WTC11 (cell line): ENCODE data around the gene PGM3. TPM values are rescaled to one million over a fixed set of nuclear protein-coding genes. Genes with fewer than 3 reads are reported as not detected.
A peak's percentile ranks its signal among the peaks of the same experiment; 100 is the strongest.

Source experiments
- ATAC-seq: fragments of 200-7000 bp; cut with Tn5 transposase; 2 replicates; pipeline ENCODE4 v1.10.0; 2021; ENCODE audit warnings: mild to moderate bottlenecking, moderate library complexity
- CTCF ChIA-PET: fragments of 300-600 bp; sonication (Branson Sonifier 250); formaldehyde crosslinking; loops from one replicate; lab custom pipeline; 2021; ENCODE audit warnings: antibody characterized with exemption; lab: Charles Lee
- POLR2A ChIA-PET: fragments of 350-600 bp; sonication (Branson Sonifier 250); formaldehyde crosslinking; loops from one replicate; lab custom pipeline; 2021; ENCODE audit warnings: antibody characterized with exemption; lab: Charles Lee
- DNase-seq: peaks from one replicate; pipeline ENCODE4 v3.0.0; 2021; ENCODE audit warnings: low spot score
- H3K27ac Mint-ChIP-seq: 2 replicates; pipeline ENCODE4 v1.8.0; 2021; ENCODE audit warnings: mixed read lengths
- H3K27me3 Mint-ChIP-seq: 2 replicates; pipeline ENCODE4 v1.8.0; 2021; ENCODE audit warnings: low read depth, mild to moderate bottlenecking, moderate library complexity, mixed read lengths
- H3K36me3 Mint-ChIP-seq: 2 replicates; pipeline ENCODE4 v1.8.0; 2021; ENCODE audit warnings: mixed read lengths
- H3K4me1 Mint-ChIP-seq: 2 replicates; pipeline ENCODE4 v1.8.0; 2022; ENCODE audit warnings: mixed read lengths
- H3K4me3 Mint-ChIP-seq: 2 replicates; pipeline ENCODE4 v1.8.0; 2021; ENCODE audit warnings: mild to moderate bottlenecking, moderate library complexity, mixed read lengths
- H3K9me3 Mint-ChIP-seq: 2 replicates; pipeline ENCODE4 v1.8.0; 2021; ENCODE audit warnings: mixed read lengths
- CBFB ChIP-seq: sonication (generic); formaldehyde crosslinking; IDR thresholded peaks from 2 replicates; pipeline ENCODE4 v1.8.1; 2022; ENCODE audit warnings: mild to moderate bottlenecking, low read depth, missing genetic modification reagents
- FOXJ3 ChIP-seq: sonication (generic); formaldehyde crosslinking; IDR thresholded peaks from 2 replicates; pipeline ENCODE4 v1.9.0; 2021; ENCODE audit warnings: missing genetic modification reagents, mild to moderate bottlenecking, borderline replicate concordance
- JAZF1 ChIP-seq: fragments of 250-450 bp; sonication (Bioruptor Pico); IDR thresholded peaks from 2 replicates; pipeline ENCODE4 v1.9.0; 2021; ENCODE audit warnings: moderate library complexity, mild to moderate bottlenecking, inconsistent platforms
- KAT7 ChIP-seq: sonication (generic); formaldehyde crosslinking; IDR thresholded peaks from 2 replicates; pipeline ENCODE4 v1.8.1; 2023; ENCODE audit warnings: missing genetic modification reagents, mild to moderate bottlenecking, borderline replicate concordance
- NFATC4 ChIP-seq: fragments of 250-450 bp; sonication (Bioruptor Pico); IDR thresholded peaks from 2 replicates; pipeline ENCODE4 v1.9.0; 2021; ENCODE audit warnings: mild to moderate bottlenecking
- NR1H2 ChIP-seq: sonication (generic); formaldehyde crosslinking; IDR thresholded peaks from 2 replicates; pipeline ENCODE4 v1.9.0; 2021; ENCODE audit warnings: mild to moderate bottlenecking, moderate library complexity, missing genetic modification reagents
- NR3C1 ChIP-seq: sonication (generic); formaldehyde crosslinking; conservative IDR thresholded peaks from 2 replicates; pipeline ENCODE4 v1.8.1; 2023; ENCODE audit warnings: low read depth, mild to moderate bottlenecking, missing genetic modification reagents
- PRRX2 ChIP-seq: fragments of 250-450 bp; sonication (Bioruptor Pico); IDR thresholded peaks from 2 replicates; pipeline ENCODE4 v1.8.0; 2021; ENCODE audit warnings: mild to moderate bottlenecking
- SMAD3 ChIP-seq: sonication (generic); formaldehyde crosslinking; IDR thresholded peaks from 2 replicates; pipeline ENCODE4 v1.8.0; 2022; ENCODE audit warnings: missing genetic modification reagents, mild to moderate bottlenecking, borderline replicate concordance
- SOX15 ChIP-seq: fragments of 250-450 bp; sonication (Bioruptor Pico); IDR thresholded peaks from 2 replicates; pipeline ENCODE4 v1.9.0; 2021; ENCODE audit warnings: mild to moderate bottlenecking
- TEAD1 ChIP-seq: sonication (generic); formaldehyde crosslinking; IDR thresholded peaks from 2 replicates; pipeline ENCODE4 v1.8.0; 2022; ENCODE audit warnings: mild to moderate bottlenecking, missing genetic modification reagents
- ZNF121 ChIP-seq: sonication (generic); formaldehyde crosslinking; IDR thresholded peaks from 2 replicates; pipeline ENCODE4 v1.8.0; 2023; ENCODE audit warnings: missing genetic modification reagents
- ZNF317 ChIP-seq: sonication (generic); formaldehyde crosslinking; IDR thresholded peaks from 2 replicates; pipeline ENCODE4 v1.8.1; 2023; ENCODE audit warnings: low read depth, mild to moderate bottlenecking, moderate library complexity, missing genetic modification reagents, borderline replicate concordance
- ZNF416 ChIP-seq: fragments of 250-450 bp; sonication (Bioruptor Pico); IDR thresholded peaks from 2 replicates; pipeline ENCODE4 v1.9.0; 2021; ENCODE audit warnings: mild to moderate bottlenecking, inconsistent platforms
- total RNA-seq: library from RNA; stranded (reverse); gene quantifications from 3 replicates; pipeline ENCODE4 v1.2.3, GENCODE V29; 2021
- TF ChIP-seq, protein P1 (sequence below): sonication (generic); formaldehyde crosslinking; IDR thresholded peaks from 2 replicates; pipeline ENCODE4 v1.8.1; 2023; ENCODE audit warnings: mild to moderate bottlenecking, missing genetic modification reagents, moderate library complexity
- TF ChIP-seq, protein P2 (sequence below): sonication (generic); formaldehyde crosslinking; IDR thresholded peaks from 2 replicates; pipeline ENCODE4 v1.8.1; 2022; ENCODE audit warnings: low read depth, mild to moderate bottlenecking, moderate library complexity, missing genetic modification reagents, borderline replicate concordance
- TF ChIP-seq, protein P3 (sequence below): fragments of 250-450 bp; sonication (Bioruptor Pico); IDR thresholded peaks from 2 replicates; pipeline ENCODE4 v1.9.0; 2021; ENCODE audit warnings: moderate library complexity, mild to moderate bottlenecking, inconsistent platforms, borderline replicate concordance
- TF ChIP-seq, protein P4 (sequence below): fragments of 250-450 bp; sonication (Bioruptor Pico); IDR thresholded peaks from 2 replicates; pipeline ENCODE4 v1.9.0; 2021; ENCODE audit warnings: mild to moderate bottlenecking, borderline replicate concordance
- TF ChIP-seq, protein P5 (sequence below): sonication (generic); formaldehyde crosslinking; IDR thresholded peaks from 2 replicates; pipeline ENCODE4 v1.8.1; 2022; ENCODE audit warnings: mild to moderate bottlenecking, moderate library complexity, missing genetic modification reagents
- TF ChIP-seq, protein P6 (sequence below): sonication (generic); formaldehyde crosslinking; IDR thresholded peaks from 2 replicates; pipeline ENCODE4 v1.8.0; 2022; ENCODE audit warnings: mild to moderate bottlenecking, missing genetic modification reagents
- TF ChIP-seq, protein P7 (sequence below): sonication (generic); formaldehyde crosslinking; IDR thresholded peaks from 2 replicates; pipeline ENCODE4 v1.8.0; 2022; ENCODE audit warnings: missing genetic modification reagents

Gene PGM3
- total RNA-seq, 1 experiment from 2014 or later: 70.0 TPM

DNA sequence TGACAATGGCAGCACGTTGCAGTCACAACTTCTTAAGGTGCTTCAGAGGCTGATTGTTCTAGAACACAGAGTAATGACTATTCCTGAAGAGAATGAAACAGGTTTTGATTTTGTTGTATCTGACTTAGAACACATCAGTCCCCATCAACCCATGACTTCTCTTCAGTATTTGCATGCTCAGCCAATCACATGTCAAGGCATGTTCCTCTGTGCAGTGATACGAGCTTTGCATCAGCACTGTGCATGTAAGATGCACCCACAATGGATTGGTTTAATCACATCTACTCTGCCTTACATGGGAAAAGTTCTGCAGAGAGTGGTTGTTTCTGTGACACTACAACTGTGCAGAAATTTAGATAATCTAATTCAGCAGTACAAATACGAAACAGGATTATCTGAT lies 54.3 kb downstream of the PGM3 start:
- Mint-ChIP-seq H3K9me3 (no peaks in the 10 kb centered on the region), H3K4me3 (no peak overlapping the region), H3K27ac (peak overlapping the region; percentile 68; the same call in 1 of the 2 replicates), H3K4me1 (no peaks in the 10 kb centered on the region)
- no peak for TF ChIP-seq JAZF1
- TF ChIP-seq SMAD3 (CRISPR knock-in tag): no peak
- TF ChIP-seq KAT7 (CRISPR knock-in tag): no peak
- TF ChIP-seq, all 79 proteins: peak for 0
- ChIA-PET POLR2A (no interaction called here), CTCF (no interaction called here)
- ATAC-seq: no peak
- DNase-seq: no peak
- Mint-ChIP-seq H3K27me3 (no peaks in the 10 kb centered on the region), H3K36me3 (peaks cover 11% of the 10 kb centered on the region)

DNA sequence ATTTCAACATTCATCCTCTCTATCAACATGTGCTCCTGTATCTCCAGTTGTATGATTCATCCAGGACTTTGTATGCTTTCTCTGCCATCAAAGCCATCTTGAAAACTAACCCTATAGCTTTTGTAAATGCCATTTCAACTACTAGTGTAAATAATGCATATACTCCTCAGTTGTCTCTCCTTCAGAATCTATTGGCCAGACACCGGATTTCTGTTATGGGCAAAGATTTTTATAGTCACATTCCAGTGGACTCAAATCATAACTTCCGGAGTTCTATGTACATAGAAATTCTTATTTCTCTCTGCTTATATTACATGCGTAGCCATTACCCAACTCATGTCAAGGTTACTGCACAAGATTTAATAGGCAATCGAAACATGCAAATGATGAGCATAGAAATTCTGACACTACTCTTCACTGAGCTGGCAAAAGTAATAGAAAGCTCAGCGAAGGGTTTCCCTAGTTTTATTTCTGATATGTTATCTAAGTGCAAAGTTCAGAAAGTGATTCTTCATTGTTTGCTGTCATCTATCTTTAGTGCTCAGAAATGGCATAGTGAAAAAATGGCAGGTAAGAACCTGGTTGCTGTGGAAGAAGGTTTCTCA lies 54.8 kb downstream of the PGM3 start:
- CTCF ChIA-PET: interaction anchor here (1.3 kb wide), 1 partner anchor 71 kb away, joined by 3 read pairs; the partner anchor contains the start of gene DOP1A
- POLR2A ChIA-PET: no interaction called here
- TF ChIP-seq, protein P1, sequence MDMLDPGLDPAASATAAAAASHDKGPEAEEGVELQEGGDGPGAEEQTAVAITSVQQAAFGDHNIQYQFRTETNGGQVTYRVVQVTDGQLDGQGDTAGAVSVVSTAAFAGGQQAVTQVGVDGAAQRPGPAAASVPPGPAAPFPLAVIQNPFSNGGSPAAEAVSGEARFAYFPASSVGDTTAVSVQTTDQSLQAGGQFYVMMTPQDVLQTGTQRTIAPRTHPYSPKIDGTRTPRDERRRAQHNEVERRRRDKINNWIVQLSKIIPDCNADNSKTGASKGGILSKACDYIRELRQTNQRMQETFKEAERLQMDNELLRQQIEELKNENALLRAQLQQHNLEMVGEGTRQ (CRISPR knock-in tag): no peak
- TF ChIP-seq NR1H2 (CRISPR knock-in tag) (no peak), PRRX2 (no peak), ZNF121 (CRISPR knock-in tag) (no peak), FOXJ3 (CRISPR knock-in tag) (no peak), NR3C1 (CRISPR knock-in tag) (no peak), TEAD1 (CRISPR knock-in tag) (no peak), NFATC4 (CRISPR knock-in tag) (no peak), SMAD3 (CRISPR knock-in tag) (no peak), SOX15 (CRISPR knock-in tag) (no peak), ZNF317 (CRISPR knock-in tag) (no peak), CBFB (CRISPR knock-in tag) (no peak), ZNF416 (no peak)
- TF ChIP-seq, protein P2, sequence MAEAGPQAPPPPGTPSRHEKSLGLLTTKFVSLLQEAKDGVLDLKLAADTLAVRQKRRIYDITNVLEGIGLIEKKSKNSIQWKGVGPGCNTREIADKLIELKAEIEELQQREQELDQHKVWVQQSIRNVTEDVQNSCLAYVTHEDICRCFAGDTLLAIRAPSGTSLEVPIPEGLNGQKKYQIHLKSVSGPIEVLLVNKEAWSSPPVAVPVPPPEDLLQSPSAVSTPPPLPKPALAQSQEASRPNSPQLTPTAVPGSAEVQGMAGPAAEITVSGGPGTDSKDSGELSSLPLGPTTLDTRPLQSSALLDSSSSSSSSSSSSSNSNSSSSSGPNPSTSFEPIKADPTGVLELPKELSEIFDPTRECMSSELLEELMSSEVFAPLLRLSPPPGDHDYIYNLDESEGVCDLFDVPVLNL (CRISPR knock-in tag): no peak
- TF ChIP-seq, protein P3, sequence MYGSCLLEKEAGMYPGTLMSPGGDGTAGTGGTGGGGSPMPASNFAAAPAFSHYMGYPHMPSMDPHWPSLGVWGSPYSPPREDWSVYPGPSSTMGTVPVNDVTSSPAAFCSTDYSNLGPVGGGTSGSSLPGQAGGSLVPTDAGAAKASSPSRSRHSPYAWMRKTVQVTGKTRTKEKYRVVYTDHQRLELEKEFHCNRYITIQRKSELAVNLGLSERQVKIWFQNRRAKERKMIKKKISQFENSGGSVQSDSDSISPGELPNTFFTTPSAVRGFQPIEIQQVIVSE (CRISPR knock-in tag): no peak
- TF ChIP-seq, protein P4, sequence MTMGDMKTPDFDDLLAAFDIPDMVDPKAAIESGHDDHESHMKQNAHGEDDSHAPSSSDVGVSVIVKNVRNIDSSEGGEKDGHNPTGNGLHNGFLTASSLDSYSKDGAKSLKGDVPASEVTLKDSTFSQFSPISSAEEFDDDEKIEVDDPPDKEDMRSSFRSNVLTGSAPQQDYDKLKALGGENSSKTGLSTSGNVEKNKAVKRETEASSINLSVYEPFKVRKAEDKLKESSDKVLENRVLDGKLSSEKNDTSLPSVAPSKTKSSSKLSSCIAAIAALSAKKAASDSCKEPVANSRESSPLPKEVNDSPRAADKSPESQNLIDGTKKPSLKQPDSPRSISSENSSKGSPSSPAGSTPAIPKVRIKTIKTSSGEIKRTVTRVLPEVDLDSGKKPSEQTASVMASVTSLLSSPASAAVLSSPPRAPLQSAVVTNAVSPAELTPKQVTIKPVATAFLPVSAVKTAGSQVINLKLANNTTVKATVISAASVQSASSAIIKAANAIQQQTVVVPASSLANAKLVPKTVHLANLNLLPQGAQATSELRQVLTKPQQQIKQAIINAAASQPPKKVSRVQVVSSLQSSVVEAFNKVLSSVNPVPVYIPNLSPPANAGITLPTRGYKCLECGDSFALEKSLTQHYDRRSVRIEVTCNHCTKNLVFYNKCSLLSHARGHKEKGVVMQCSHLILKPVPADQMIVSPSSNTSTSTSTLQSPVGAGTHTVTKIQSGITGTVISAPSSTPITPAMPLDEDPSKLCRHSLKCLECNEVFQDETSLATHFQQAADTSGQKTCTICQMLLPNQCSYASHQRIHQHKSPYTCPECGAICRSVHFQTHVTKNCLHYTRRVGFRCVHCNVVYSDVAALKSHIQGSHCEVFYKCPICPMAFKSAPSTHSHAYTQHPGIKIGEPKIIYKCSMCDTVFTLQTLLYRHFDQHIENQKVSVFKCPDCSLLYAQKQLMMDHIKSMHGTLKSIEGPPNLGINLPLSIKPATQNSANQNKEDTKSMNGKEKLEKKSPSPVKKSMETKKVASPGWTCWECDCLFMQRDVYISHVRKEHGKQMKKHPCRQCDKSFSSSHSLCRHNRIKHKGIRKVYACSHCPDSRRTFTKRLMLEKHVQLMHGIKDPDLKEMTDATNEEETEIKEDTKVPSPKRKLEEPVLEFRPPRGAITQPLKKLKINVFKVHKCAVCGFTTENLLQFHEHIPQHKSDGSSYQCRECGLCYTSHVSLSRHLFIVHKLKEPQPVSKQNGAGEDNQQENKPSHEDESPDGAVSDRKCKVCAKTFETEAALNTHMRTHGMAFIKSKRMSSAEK (CRISPR knock-in tag): no peak
- TF ChIP-seq, protein P5, sequence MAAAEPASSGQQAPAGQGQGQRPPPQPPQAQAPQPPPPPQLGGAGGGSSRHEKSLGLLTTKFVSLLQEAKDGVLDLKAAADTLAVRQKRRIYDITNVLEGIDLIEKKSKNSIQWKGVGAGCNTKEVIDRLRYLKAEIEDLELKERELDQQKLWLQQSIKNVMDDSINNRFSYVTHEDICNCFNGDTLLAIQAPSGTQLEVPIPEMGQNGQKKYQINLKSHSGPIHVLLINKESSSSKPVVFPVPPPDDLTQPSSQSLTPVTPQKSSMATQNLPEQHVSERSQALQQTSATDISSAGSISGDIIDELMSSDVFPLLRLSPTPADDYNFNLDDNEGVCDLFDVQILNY: no peak
- TF ChIP-seq, protein P6, sequence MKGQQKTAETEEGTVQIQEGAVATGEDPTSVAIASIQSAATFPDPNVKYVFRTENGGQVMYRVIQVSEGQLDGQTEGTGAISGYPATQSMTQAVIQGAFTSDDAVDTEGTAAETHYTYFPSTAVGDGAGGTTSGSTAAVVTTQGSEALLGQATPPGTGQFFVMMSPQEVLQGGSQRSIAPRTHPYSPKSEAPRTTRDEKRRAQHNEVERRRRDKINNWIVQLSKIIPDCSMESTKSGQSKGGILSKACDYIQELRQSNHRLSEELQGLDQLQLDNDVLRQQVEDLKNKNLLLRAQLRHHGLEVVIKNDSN (CRISPR knock-in tag): no peak
- TF ChIP-seq, protein P7, sequence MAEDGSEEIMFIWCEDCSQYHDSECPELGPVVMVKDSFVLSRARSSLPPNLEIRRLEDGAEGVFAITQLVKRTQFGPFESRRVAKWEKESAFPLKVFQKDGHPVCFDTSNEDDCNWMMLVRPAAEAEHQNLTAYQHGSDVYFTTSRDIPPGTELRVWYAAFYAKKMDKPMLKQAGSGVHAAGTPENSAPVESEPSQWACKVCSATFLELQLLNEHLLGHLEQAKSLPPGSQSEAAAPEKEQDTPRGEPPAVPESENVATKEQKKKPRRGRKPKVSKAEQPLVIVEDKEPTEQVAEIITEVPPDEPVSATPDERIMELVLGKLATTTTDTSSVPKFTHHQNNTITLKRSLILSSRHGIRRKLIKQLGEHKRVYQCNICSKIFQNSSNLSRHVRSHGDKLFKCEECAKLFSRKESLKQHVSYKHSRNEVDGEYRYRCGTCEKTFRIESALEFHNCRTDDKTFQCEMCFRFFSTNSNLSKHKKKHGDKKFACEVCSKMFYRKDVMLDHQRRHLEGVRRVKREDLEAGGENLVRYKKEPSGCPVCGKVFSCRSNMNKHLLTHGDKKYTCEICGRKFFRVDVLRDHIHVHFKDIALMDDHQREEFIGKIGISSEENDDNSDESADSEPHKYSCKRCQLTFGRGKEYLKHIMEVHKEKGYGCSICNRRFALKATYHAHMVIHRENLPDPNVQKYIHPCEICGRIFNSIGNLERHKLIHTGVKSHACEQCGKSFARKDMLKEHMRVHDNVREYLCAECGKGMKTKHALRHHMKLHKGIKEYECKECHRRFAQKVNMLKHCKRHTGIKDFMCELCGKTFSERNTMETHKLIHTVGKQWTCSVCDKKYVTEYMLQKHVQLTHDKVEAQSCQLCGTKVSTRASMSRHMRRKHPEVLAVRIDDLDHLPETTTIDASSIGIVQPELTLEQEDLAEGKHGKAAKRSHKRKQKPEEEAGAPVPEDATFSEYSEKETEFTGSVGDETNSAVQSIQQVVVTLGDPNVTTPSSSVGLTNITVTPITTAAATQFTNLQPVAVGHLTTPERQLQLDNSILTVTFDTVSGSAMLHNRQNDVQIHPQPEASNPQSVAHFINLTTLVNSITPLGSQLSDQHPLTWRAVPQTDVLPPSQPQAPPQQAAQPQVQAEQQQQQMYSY: no peak
- no peak for DNase-seq
- H3K9me3 Mint-ChIP-seq: no peaks in the 10 kb centered on the region
- peaks cover 11% of the 10 kb centered on the region for H3K36me3 Mint-ChIP-seq
- no peaks in the 10 kb centered on the region for H3K27me3 Mint-ChIP-seq
- no peaks in the 10 kb centered on the region for H3K4me1 Mint-ChIP-seq
- H3K4me3 Mint-ChIP-seq: no peak overlapping the region
- H3K27ac Mint-ChIP-seq: no peak overlapping the region
- ATAC-seq: no peak
